ENCODE results near the gene USP17L19.
"Not testable (repeated sequence)": the region's sequence is repeated elsewhere in the genome, so short reads cannot be mapped to it uniquely, and the experiment has no call there.

- TF ChIP-seq CTCF (IDR thresholded peaks at IDR 0.05; ENCODE audit: insufficient read depth, low read depth, low read length); EZH2 (IDR thresholded peaks at IDR 0.05; ENCODE audit: insufficient read depth, low read length): not testable (repeated sequence)
These were observed 28.6 kb upstream of the USP17L19 start, which contains the start of gene USP17L13 for GRCh38 chr4:9224596-9224995.

All from astrocyte (in vitro differentiated cells and primary cell).